HG03565 (cell line): ENCODE data around the gene CCDC92.
"Not testable (repeated sequence)": the region's sequence is repeated elsewhere in the genome, so short reads cannot be mapped to it uniquely, and the experiment has no call there.

Experiments used
- ATAC-seq: cut with Tn5 transposase; IDR thresholded peaks from one replicate; pipeline ENCODE4 v1.9.1; 2021; ENCODE audit warnings: mild to moderate bottlenecking, moderate library complexity; ENCODE audit not compliant: unreplicated experiment

CCDC92 gene

GRCh38 chr12:123911672-123912409, 60.8 kb downstream of the CCDC92 start:
- not testable (repeated sequence) for ATAC-seq

GRCh38 chr12:123910761-123911193, 61.9 kb downstream of the CCDC92 start:
- no peak for ATAC-seq

DNA sequence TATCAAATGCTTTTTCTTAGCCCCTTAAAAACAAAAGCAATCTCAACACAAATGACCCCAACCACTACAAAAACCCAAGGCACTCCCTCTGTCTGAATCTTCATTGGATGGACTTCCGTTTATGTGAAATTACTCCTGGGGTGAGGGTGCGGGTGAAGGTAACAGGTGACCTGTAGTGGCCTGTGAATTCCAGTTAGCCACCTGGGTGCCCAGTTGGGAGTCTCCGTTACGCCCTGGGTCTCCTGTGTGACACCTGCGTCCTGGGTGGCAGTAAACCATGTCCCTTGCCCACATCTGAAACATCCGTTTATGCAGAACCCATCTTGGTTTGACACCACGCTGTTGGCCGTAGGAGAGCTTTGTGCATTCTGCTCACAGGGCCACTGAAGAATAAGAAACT, 62.6 kb downstream of the CCDC92 start:
- no peak for ATAC-seq

DNA sequence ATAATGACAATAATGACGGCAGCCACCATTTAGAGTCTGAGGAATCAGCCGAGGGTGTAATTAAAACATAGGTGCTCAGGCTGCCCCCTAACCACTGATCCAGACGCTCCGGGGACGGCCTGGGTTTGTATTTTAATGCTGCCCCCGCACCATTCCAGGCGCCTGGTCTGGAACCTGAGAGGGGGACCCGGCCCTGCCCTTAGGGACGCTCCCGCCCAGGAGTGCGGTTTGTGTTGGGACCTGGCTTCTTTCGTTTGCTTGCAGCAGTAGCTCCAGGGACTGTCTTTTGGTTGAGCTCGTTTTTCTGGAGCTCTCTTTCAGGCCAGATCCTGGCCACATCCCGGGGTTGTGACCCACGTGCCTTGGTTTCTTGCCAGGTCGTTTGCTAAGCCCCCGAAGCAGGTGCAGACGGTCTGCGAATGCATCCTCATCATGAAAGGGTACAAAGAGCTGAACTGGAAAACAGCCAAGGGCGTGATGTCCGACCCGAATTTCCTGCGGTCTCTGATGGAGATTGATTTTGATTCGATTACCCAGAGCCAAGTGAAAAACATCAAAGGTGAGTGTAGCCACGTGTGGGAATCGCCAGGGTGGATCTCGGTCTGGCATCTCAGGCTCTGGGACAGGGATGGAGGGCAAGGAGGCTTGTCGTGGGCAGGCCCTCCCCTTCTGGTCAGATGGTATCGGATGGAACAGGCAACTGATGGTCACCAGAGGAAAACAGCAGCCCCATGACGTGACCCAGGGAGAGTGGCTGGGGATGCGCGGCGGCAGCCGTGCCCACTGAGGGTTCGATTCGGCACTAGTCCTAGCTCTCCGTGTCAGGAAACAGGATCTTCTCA, 63.5 kb downstream of the CCDC92 start:
- no peak for ATAC-seq

GRCh38 chr12:123907726-123908476, 64.7 kb downstream of the CCDC92 start:
- no peak for ATAC-seq

- ATAC-seq = no peak
Observed at GRCh38 chr12:123906711-123907420, 65.8 kb downstream of the CCDC92 start.

DNA sequence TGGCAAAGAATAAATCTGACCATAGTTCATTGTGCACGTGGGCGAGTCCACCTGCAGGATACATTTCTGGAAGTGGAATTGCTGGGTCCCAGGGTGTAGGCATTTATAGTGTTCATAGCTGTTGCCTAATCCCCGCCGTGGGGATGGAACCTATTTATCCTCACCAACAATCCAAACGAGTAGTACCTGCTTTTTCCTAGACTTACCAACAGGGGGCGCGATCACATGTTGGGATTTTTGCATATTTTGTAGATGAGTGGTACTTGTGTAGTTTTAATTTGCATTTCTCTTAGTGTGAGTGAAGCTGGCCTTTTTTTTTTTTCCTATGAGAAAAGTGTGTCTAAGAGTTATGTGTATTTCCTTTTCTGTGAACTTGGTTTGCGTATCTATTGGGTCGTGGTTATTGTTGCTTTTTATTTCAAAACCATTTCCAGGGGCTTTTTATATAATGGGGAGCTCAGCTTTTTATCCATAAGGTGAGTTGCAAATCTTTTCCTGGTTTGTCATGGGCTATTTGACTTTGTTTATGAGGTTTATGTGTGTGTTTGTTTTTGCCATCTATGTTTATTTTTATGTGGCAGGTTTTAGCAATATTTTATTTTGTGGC, 67.2 kb downstream of the CCDC92 start:
- no peak for ATAC-seq

DNA sequence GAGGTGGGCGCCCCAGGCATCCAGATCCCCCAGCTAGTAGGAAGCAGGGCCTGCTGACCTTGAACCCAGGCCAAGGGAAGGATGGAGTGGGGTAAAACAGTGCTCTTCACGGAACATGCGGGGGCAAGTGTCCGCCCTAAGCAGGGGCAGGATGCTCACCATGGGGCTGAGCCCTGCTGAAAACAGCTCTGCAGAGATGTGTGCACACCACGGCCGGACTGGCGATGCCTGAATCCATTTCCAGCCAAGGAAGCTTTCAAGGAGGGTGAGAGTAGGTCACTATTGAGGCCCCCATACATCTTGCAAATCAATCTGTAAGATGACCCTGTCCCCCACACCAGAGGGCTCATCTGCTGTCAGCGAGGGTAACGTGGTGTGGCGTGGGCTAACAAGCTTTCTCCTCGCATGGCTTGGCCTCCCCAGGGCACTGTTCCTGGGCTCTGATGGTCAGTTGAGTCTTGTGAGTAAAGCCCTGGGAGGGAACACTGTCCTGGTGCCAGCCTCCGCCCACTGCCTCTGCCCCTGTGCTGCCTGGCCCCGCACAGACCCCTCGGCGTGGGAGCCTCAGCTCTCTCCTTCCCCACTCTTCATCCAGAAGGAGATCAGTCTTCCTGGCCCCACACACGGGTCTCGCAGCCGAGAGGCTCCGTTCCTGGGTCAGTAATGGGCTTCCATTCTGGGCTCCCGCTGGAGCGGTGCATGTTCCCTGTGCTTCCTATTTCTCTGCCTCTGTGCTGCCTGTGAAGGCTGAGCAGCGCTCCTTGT, 69.1 kb downstream of the CCDC92 start:
- ATAC-seq = no peak

DNA sequence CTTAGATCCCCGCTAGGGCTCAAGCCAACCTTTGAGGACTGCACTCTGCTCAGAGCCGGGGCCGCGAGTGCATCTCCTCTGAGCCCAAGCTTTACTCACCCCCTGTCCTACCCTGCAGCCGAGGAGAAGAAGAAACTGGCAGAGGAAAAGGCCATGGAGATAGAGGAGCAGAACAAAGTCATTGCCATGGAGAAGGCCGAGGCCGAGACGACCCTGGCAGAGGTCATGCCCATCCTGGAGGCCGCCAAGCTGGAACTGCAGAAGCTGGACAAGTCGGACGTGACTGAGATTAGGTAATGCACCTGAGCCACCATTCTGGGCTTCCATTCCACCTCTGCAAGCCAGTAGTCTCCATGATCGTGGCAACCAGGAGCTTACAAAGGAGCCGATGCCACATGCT, 69.8 kb downstream of the CCDC92 start:
- ATAC-seq = no peak

GRCh38 chr12:123900871-123901376, 71.7 kb downstream of the CCDC92 start:
- no peak for ATAC-seq

DNA sequence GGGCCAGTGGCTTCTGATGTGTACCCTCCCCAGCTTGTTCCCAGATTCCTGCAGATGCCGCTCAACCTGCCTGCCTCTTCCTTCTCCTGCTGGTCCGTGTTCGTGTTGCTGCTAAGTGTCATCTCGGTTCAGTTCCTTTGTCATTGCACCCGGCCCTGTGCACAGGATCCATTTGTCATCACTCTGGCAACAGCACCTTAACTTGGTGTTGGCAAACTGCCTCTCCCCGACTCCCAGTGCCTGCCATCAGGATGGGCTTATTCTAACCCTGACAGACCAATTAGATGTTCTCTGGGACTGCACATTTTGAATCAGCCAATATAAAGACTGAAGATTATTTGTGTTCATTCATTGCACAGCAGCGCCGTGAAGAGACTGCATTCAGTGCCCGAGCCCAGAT, 73.3 kb downstream of the CCDC92 start:
- ATAC-seq = no peak

GRCh38 chr12:123898673-123899072, 74.0 kb downstream of the CCDC92 start:
- ATAC-seq = no peak

DNA sequence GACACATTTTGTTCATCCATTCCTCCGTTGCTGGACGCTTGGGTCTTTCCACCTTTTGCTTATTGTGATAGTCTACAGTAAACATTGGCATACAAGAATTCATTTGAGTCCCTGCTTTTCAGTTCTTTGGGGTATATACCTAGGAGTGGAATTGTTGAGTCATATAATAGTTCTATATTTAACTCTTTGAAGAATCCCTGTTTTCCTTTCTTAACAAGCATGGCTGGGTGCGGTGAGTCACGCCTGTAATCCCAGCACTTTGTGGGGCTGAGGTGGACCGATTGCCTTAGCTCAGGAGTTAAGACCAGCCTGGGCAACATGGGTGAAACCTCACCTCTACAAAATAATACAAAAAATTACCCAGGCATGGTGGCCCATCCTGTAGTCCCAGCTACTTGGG, 75.4 kb downstream of the CCDC92 start:
- ATAC-seq = no peak

GRCh38 chr12:123896767-123897166, 75.9 kb downstream of the CCDC92 start:
- no peak for ATAC-seq

- ATAC-seq = no peak
Observed at GRCh38 chr12:123895451-123895850, 77.2 kb downstream of the CCDC92 start.

GRCh38 chr12:123894823-123895345, 77.7 kb downstream of the CCDC92 start:
- no peak for ATAC-seq

- no peak for ATAC-seq
Observed at GRCh38 chr12:123893276-123893675, 79.4 kb downstream of the CCDC92 start.

GRCh38 chr12:123892853-123893252, 79.8 kb downstream of the CCDC92 start:
- ATAC-seq = no peak

- ATAC-seq = no peak
Observed at GRCh38 chr12:123892180-123892559, 80.5 kb downstream of the CCDC92 start.
